Trophoblast cell (in vitro differentiated cells and primary cell): ENCODE data around the gene MYT1. TPM values are rescaled to one million over a fixed set of nuclear protein-coding genes. Genes with fewer than 3 reads are reported as not detected.

ENCODE experiments used
- DNase-seq, 2 donors: peaks; one replicate each; pipeline ENCODE4 v3.0.0-alpha.2; 2016
- H2AFZ ChIP-seq: 2 replicates; pipeline ENCODE4 v1.6.1; 2013; ENCODE audit warnings: low read length, moderate library complexity, mild to moderate bottlenecking; ENCODE audit not compliant: insufficient read depth, poor library complexity
- H2AK5ac ChIP-seq: 2 replicates; pipeline ENCODE4 v1.6.1; 2013; ENCODE audit warnings: mild to moderate bottlenecking, low read length
- H2BK120ac ChIP-seq: 2 replicates; pipeline ENCODE4 v1.6.1; 2013; ENCODE audit warnings: low read length, mild to moderate bottlenecking, moderate library complexity; ENCODE audit not compliant: insufficient read depth, poor library complexity
- H2BK12ac ChIP-seq: 2 replicates; pipeline ENCODE4 v1.6.1; 2013; ENCODE audit warnings: mild to moderate bottlenecking, low read length, moderate library complexity
- H2BK5ac ChIP-seq: 2 replicates; pipeline ENCODE4 v1.6.1; 2013; ENCODE audit warnings: low read length, low read depth, moderate library complexity, mild to moderate bottlenecking; ENCODE audit not compliant: poor library complexity
- H3K14ac ChIP-seq: 2 replicates; pipeline ENCODE4 v1.6.1; 2013; ENCODE audit warnings: mild to moderate bottlenecking, low read length
- H3K18ac ChIP-seq: 2 replicates; pipeline ENCODE4 v1.6.1; 2013; ENCODE audit warnings: mild to moderate bottlenecking, low read length
- H3K23ac ChIP-seq: 2 replicates; pipeline ENCODE4 v1.6.1; 2013; ENCODE audit warnings: low read length
- H3K27ac ChIP-seq: 2 replicates; pipeline ENCODE4 v1.5.1; 2013; ENCODE audit warnings: low read depth, mild to moderate bottlenecking, inconsistent platforms, low read length, moderate library complexity
- H3K27me3 ChIP-seq: 2 replicates; pipeline ENCODE4 v1.6.1; 2013; ENCODE audit warnings: inconsistent platforms, mild to moderate bottlenecking, low read length, moderate library complexity; ENCODE audit not compliant: insufficient read depth
- H3K36me3 ChIP-seq, 2 experiments: 1 replicate in 1 of 2; 2 replicates in 1 of 2; pipeline ENCODE4 v1.6.1; 2013; ENCODE audit warnings: low read length in 2 of 2, mild to moderate bottlenecking in 2 of 2, moderate library complexity in 1 of 2; ENCODE audit not compliant: insufficient read depth in 2 of 2, control insufficient read depth in 1 of 2
- H3K4ac ChIP-seq: 2 replicates; pipeline ENCODE4 v1.6.1; 2013; ENCODE audit warnings: low read depth, mild to moderate bottlenecking, low read length, moderate library complexity
- H3K4me1 ChIP-seq, 2 experiments: 1 replicate in 1 of 2; 2 replicates in 1 of 2; pipeline ENCODE4 v1.6.1; 2013; ENCODE audit warnings: low read length in 2 of 2, mild to moderate bottlenecking in 2 of 2, moderate library complexity in 1 of 2; ENCODE audit not compliant: insufficient read depth in 2 of 2, control insufficient read depth in 1 of 2
- H3K4me2 ChIP-seq: 2 replicates; pipeline ENCODE4 v1.6.1; 2013; ENCODE audit warnings: inconsistent platforms, mild to moderate bottlenecking, low read length, moderate library complexity
- H3K4me3 ChIP-seq: 2 replicates; pipeline ENCODE4 v1.5.1; 2013; ENCODE audit warnings: mild to moderate bottlenecking, low read depth, low read length, inconsistent platforms
- H3K79me1 ChIP-seq: one replicate; pipeline ENCODE4 v1.6.1; 2013; ENCODE audit warnings: low read length
- H3K79me2 ChIP-seq: 2 replicates; pipeline ENCODE4 v1.6.1; 2013; ENCODE audit warnings: low read length, mild to moderate bottlenecking; ENCODE audit not compliant: control insufficient read depth, insufficient read depth, poor library complexity
- H3K9ac ChIP-seq: 2 replicates; pipeline ENCODE4 v1.6.1; 2013; ENCODE audit warnings: mild to moderate bottlenecking, low read length
- H3K9me3 ChIP-seq: 2 replicates; pipeline ENCODE4 v1.6.1; 2013; ENCODE audit warnings: low read depth, mild to moderate bottlenecking, control low read depth, inconsistent platforms, low read length; ENCODE audit not compliant: insufficient read depth
- H4K12ac ChIP-seq: 2 replicates; pipeline ENCODE4 v1.6.1; 2013; ENCODE audit warnings: low read depth, mild to moderate bottlenecking, low read length, moderate library complexity
- H4K8ac ChIP-seq: 2 replicates; pipeline ENCODE4 v1.6.1; 2013; ENCODE audit warnings: low read depth, mild to moderate bottlenecking, low read length, moderate library complexity
- H4K91ac ChIP-seq: one replicate; pipeline ENCODE4 v1.6.1; 2013; ENCODE audit warnings: low read depth, mild to moderate bottlenecking, low read length, moderate library complexity
- WGBS: extraction: QIAGEN DNeasy Blood & Tissue Kit; methylation state at CpG from one replicate; pipeline ENCODE4 v1.1.7; 2013; ENCODE audit warnings: missing lambda C conversion rate; ENCODE audit not compliant: insufficient read length, insufficient coverage; ENCODE audit errors: extremely low coverage; 5-methylcytosine and 5-hydroxymethylcytosine counted together
- polyA plus RNA-seq: library from polyadenylated mRNA; stranded (reverse); fragments of 200-250 nt; gene quantifications from 2 replicates; pipeline ENCODE4 v1.2.3, GENCODE V29; 2013

MYT1 gene
- 0.05 and 0.14 TPM in 2 replicates for polyA plus RNA-seq

DNA sequence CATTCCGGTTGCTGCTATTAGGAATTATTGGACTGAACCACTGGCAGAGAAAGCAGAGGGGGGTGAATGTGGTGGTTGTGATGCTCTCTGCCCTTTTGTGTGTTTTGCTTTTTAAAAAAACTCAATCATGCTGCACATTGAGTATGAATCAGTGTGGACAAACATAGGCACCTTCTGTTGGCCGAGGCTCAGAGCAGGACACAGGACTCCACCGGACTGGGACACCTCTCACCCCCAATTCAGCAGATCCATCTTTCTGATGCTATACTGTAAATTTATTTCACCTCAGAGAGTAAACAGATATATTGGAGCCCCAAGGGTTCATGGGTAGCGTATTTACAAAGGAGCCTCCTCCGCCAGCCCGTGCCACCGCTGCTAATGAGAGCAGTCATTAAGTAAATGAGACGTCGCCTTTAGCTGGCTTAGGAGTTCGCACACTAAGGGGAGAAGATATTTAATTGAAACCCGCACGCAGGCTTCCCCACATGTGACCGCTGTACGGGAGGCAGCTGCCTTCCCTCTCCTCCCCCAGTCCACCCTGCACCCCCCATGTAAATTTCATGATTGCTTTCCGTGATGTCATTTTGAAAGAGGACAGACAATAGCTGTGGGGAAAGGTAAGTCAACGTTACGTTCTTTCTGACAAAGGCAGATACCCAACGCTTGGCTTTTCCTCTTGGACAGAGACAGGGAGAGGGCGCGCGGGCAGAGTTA, at the start of gene MYT1:
TSS of gene MYT1 (plus strand) at position 330 of the 714 bp plus-strand sequence. CDS start 34,410 bp downstream, outside the sequence.
- Histone ChIP-seq H3K9ac (no peak within 1 kb of the TSS), H2AFZ (no peak within 1 kb of the TSS), H3K23ac (no peak within 1 kb of the TSS), H2BK12ac (no peak within 1 kb of the TSS), H3K4me2 (no peak within 1 kb of the TSS), H3K79me1 (no peaks in the 10 kb centered on the region), H4K91ac (no peak within 1 kb of the TSS), H3K14ac (no peak within 1 kb of the TSS), H3K27me3 (peaks cover 13% of the 10 kb centered on the region), H3K9me3 (no peaks in the 10 kb centered on the region), H3K4me3 (no peak within 1 kb of the TSS), H3K18ac (no peak within 1 kb of the TSS), H2BK120ac (no peak within 1 kb of the TSS), H3K4ac (no peak within 1 kb of the TSS), H3K4me1 (peaks cover 0 to 2% of the 10 kb centered on the region in 2 experiments), H2AK5ac (no peak within 1 kb of the TSS), H4K12ac (no peak within 1 kb of the TSS), H4K8ac (no peak within 1 kb of the TSS), H2BK5ac (no peak within 1 kb of the TSS), H3K27ac (no peak within 1 kb of the TSS), H3K79me2 (no peaks in the 10 kb centered on the region), H3K36me3 (no peaks in the 10 kb centered on the region)
- WGBS, result no CpG with 5 or more reads among the region's 21 CpGs
- no peak for DNase-seq

GRCh38 chr20:64115171-64115911, 48.9 kb upstream of the MYT1 start:
- no peak for DNase-seq
- Histone ChIP-seq H3K4me2 (no peak overlapping the region), H2BK12ac (no peak overlapping the region), H2AFZ (no peak overlapping the region), H3K27ac (no peak overlapping the region), H3K9me3 (peaks cover 1% of the 10 kb centered on the region), H3K4me3 (no peak overlapping the region), H3K14ac (no peak overlapping the region), H3K18ac (no peak overlapping the region), H4K91ac (no peak overlapping the region), H3K79me2 (no peaks in the 10 kb centered on the region), H2AK5ac (no peak overlapping the region), H3K36me3 (no peaks in the 10 kb centered on the region), H2BK120ac (no peak overlapping the region), H3K9ac (no peak overlapping the region), H4K8ac (no peak overlapping the region), H3K4me1 (peaks cover 0 to 2% of the 10 kb centered on the region in 2 experiments), H3K4ac (no peak overlapping the region), H3K79me1 (no peaks in the 10 kb centered on the region), H3K23ac (no peak overlapping the region), H3K27me3 (no peaks in the 10 kb centered on the region), H2BK5ac (no peak overlapping the region), H4K12ac (no peak overlapping the region)
- WGBS, result no CpG with 5 or more reads among the region's 14 CpGs

DNA sequence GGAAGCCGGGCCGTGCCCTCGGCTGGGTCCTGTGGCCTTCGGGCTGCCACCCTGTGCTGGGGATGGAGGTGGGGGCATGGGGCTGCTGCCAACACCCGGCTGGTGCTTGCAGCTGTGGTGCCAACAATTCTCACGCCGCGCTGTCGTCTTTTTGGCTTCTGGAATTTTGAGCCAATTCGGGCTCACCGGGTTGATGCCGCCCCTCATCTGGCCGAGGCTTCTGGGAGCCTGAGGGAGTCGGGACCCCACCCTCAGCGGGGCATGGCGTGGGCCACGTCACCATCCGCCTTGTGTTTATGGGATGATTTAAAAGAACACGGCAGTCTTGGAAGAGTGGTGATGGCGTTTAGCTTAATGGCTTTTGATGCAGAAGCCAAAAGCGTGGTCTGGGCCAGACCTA, 48.2 kb upstream of the MYT1 start:
- no peak overlapping the region for H3K4me3 ChIP-seq
- H4K12ac ChIP-seq, result no peak overlapping the region
- no peak overlapping the region for H4K91ac ChIP-seq
- H4K8ac ChIP-seq, result no peak overlapping the region
- H3K4ac ChIP-seq, result no peak overlapping the region
- H3K27ac ChIP-seq, result no peak overlapping the region
- WGBS, result no CpG with 5 or more reads among the region's 21 CpGs
- H2BK5ac ChIP-seq, result no peak overlapping the region
- DNase-seq, result no peak
- no peaks in the 10 kb centered on the region for H3K79me1 ChIP-seq
- H3K79me2 ChIP-seq, result no peaks in the 10 kb centered on the region
- H3K27me3 ChIP-seq, result no peaks in the 10 kb centered on the region
- H3K18ac ChIP-seq, result no peak overlapping the region
- H3K9ac ChIP-seq, result no peak overlapping the region
- no peak overlapping the region for H2AK5ac ChIP-seq
- peaks cover 0 to 2% of the 10 kb centered on the region in 2 experiments for H3K4me1 ChIP-seq
- H3K36me3 ChIP-seq, result no peaks in the 10 kb centered on the region
- peaks cover 1% of the 10 kb centered on the region for H3K9me3 ChIP-seq
- H2AFZ ChIP-seq, result no peak overlapping the region
- H3K23ac ChIP-seq, result no peak overlapping the region
- no peak overlapping the region for H3K14ac ChIP-seq
- no peak overlapping the region for H2BK12ac ChIP-seq
- H3K4me2 ChIP-seq, result no peak overlapping the region
- H2BK120ac ChIP-seq, result no peak overlapping the region

DNA sequence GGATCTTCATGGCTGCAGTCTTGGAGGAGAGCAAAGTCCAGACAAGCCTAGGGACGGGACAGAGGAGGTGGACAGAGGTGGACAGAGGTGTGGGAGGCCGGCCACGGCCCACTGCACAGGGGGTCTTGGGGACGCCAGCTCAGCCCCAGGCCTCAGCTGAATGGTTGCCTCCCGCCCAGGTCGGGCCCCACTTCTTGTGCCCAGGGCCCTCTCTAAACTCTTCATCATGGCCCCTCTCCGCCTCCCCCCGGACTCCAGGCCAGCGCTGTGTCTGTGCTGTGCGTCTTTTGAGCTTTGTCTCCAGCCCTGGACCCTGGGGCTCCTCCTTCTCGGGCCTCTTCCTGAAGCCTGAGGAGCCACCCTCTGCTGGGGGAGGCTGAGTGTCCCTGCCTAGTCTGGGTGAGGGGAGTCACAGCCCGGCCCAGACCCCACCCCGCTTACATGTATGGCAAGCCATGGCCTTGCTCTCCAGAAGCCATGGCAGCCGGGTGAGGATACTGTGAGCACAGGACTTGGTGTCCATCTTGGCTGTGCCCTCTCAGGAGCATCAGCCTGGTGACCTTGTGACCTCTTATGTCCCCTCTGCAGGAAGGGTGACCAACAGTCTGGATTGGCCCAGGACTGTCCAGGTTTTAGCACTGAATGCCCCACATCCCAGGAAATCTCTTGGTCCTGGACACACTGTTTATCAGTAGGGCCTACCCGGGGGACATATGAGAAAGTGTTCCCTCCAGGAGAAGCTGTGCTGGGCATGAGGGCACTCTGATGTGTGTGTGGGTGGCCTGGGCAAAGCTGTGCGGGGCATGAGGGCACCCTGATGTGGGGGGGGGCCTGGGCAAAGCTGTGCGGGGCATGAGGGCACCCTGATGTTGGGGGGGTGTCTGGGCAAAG, 47.5 kb upstream of the MYT1 start:
- Histone ChIP-seq H2BK5ac (no peak overlapping the region), H2AK5ac (no peak overlapping the region)
- WGBS, result no CpG with 5 or more reads among the region's 17 CpGs

More for the DNA sequence above, 47.5 kb upstream of the MYT1 start:
- Histone ChIP-seq H3K4ac (no peak overlapping the region), H3K4me3 (no peak overlapping the region), H3K27me3 (no peaks in the 10 kb centered on the region), H4K91ac (no peak overlapping the region), H3K18ac (no peak overlapping the region), H2AFZ (no peak overlapping the region), H3K23ac (no peak overlapping the region), H3K27ac (no peak overlapping the region), H3K9me3 (peaks cover 1% of the 10 kb centered on the region), H3K4me1 (peaks cover 0 to 2% of the 10 kb centered on the region in 2 experiments), H3K79me2 (no peaks in the 10 kb centered on the region), H3K36me3 (no peaks in the 10 kb centered on the region), H4K8ac (no peak overlapping the region), H2BK120ac (no peak overlapping the region), H2BK12ac (no peak overlapping the region), H3K4me2 (no peak overlapping the region), H3K79me1 (no peaks in the 10 kb centered on the region), H3K14ac (no peak overlapping the region), H4K12ac (no peak overlapping the region), H3K9ac (no peak overlapping the region)
- DNase-seq, result no peak
